Measurements from ENCODE around the gene SMTN.

Gene SMTN

DNA sequence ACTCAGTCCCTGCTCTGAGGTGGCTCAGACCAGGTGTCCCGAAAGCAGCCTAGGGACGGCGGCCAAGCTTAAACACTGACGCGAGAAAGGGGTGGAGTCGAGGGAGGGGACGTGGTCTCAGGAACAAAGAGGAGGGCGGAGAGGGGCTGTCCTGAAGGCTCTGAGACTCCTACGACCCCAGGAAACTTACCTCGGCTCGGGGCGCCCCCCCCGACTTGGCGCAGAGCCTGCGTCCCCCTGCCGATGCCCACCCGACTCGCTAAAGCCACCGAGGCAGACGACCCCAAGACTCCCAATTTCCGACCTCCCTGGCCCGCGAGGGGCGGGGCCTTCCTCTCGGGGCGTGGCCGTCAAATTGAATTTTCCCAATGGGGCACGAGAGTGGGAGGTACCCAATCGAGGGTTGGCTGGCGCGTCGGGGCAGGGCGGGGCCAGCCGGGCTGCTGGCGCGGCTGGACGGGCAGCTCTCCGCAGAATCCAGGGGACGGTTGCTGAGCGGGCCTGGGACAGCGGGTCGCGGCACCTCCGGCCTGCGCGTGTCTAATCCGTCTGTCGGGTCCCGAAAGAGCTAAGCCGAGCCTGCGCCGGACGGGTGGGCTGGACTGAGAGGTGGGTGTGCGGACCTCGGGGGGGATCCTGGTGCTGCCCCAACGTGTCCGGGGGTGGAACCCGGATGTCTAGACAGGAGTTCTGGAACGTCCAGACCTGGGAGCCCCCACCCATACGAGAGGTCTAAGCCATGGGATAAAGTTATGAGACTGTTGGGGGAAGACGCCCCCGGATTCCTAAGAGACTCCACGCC, at the start of gene SMTN:
TSS of gene SMTN (plus strand) at position 471 of the 802 bp plus-strand sequence. CDS start 1,941 bp downstream, outside the sequence.
- peak within 1 kb of the TSS; percentile 79 for H3K4me3 ChIP-seq (ENCODE audit: low read length)
- no peaks in the 10 kb centered on the region for H3K9me3 ChIP-seq (ENCODE audit: low read length)
- peak within 1 kb of the TSS; percentile 95 for H2AFZ ChIP-seq (ENCODE audit: low read depth, low read length)
- H3K27me3 ChIP-seq (ENCODE audit: insufficient read depth, low read length): no peaks in the 10 kb centered on the region
- peaks cover 12% of the 10 kb centered on the region for H3K4me1 ChIP-seq (ENCODE audit: insufficient read depth, low read length)
- H3K36me3 ChIP-seq (ENCODE audit: insufficient read depth, low read length): no peaks in the 10 kb centered on the region

- Histone ChIP-seq H3K36me3 (ENCODE audit: insufficient read depth, low read length) (no peaks in the 10 kb centered on the region), H3K9me3 (ENCODE audit: low read length) (no peaks in the 10 kb centered on the region), H3K4me1 (ENCODE audit: insufficient read depth, low read length) (no peaks in the 10 kb centered on the region), H3K27me3 (ENCODE audit: insufficient read depth, low read length) (no peaks in the 10 kb centered on the region), H2AFZ (ENCODE audit: low read depth, low read length) (no peak overlapping the region), H3K4me3 (ENCODE audit: low read length) (no peak overlapping the region)
Measured at GRCh38 chr22:31036671-31037550, 44.2 kb upstream of the SMTN start.

- Histone ChIP-seq H3K4me1 (ENCODE audit: insufficient read depth, low read length) (no peaks in the 10 kb centered on the region), H3K9me3 (ENCODE audit: low read length) (no peaks in the 10 kb centered on the region), H2AFZ (ENCODE audit: low read depth, low read length) (no peak overlapping the region), H3K4me3 (ENCODE audit: low read length) (no peak overlapping the region), H3K27me3 (ENCODE audit: insufficient read depth, low read length) (no peaks in the 10 kb centered on the region), H3K36me3 (ENCODE audit: insufficient read depth, low read length) (no peaks in the 10 kb centered on the region)
Measured at GRCh38 chr22:31038686-31039085, 42.4 kb upstream of the SMTN start.

GRCh38 chr22:31039393-31039792, 41.7 kb upstream of the SMTN start:
- no peaks in the 10 kb centered on the region for H3K27me3 ChIP-seq (ENCODE audit: insufficient read depth, low read length)
- no peaks in the 10 kb centered on the region for H3K9me3 ChIP-seq (ENCODE audit: low read length)
- no peak overlapping the region for H3K4me3 ChIP-seq (ENCODE audit: low read length)
- no peaks in the 10 kb centered on the region for H3K4me1 ChIP-seq (ENCODE audit: insufficient read depth, low read length)
- H3K36me3 ChIP-seq (ENCODE audit: insufficient read depth, low read length): no peaks in the 10 kb centered on the region
- no peak overlapping the region for H2AFZ ChIP-seq (ENCODE audit: low read depth, low read length)

DNA sequence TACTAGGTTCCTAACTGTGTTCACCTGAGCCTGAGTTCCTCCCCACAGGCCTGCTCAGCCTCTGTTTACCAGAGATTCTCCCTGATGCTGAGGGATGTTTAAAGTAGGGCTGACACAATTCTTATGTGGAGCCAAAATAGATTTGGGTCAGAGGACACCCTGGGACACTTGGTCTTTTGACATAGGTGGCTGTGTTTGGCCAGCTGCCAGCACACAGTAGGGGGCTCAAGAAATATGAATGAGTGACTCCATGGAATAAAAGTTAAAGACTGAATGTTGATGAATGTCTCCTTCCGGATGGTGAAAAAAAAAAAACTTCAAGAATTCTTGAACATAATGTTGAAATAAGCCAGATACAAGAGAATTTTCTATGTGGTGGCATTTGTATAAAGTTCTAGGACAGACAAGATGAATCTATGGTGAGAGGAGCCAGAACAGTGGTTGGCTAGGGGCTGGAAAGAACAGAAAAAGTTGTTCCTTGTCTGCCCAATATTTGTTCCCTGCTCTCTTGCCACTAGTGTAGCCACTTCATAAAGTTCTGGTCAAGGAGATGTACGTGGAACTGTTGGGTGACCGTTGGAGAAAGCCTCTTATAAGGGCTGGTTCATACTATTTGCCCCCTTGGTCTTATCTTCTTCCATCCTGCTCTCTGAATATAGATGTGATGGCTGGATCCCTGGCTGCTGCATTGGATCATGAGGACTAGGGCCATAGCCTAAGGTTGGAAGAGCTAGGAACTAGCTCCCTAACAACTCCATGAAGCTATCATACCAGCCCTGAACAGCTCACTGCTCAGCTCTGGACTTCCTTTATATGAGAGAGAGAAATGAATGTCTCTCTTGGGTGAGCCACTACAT, 40.3 kb upstream of the SMTN start:
- H3K9me3 ChIP-seq (ENCODE audit: low read length): no peaks in the 10 kb centered on the region

GRCh38 chr22:31044262-31044861, 36.8 kb upstream of the SMTN start:
- Histone ChIP-seq H3K36me3 (ENCODE audit: insufficient read depth, low read length) (no peaks in the 10 kb centered on the region), H2AFZ (ENCODE audit: low read depth, low read length) (no peak overlapping the region), H3K4me1 (ENCODE audit: insufficient read depth, low read length) (peaks cover 8% of the 10 kb centered on the region), H3K4me3 (ENCODE audit: low read length) (no peak overlapping the region), H3K27me3 (ENCODE audit: insufficient read depth, low read length) (no peaks in the 10 kb centered on the region), H3K9me3 (ENCODE audit: low read length) (no peaks in the 10 kb centered on the region)

More for the DNA sequence above, 40.3 kb upstream of the SMTN start:
- no peak overlapping the region for H2AFZ ChIP-seq (ENCODE audit: low read depth, low read length)
- H3K36me3 ChIP-seq (ENCODE audit: insufficient read depth, low read length): no peaks in the 10 kb centered on the region
- H3K4me1 ChIP-seq (ENCODE audit: insufficient read depth, low read length): no peaks in the 10 kb centered on the region
- H3K27me3 ChIP-seq (ENCODE audit: insufficient read depth, low read length): no peaks in the 10 kb centered on the region
- no peak overlapping the region for H3K4me3 ChIP-seq (ENCODE audit: low read length)

DNA sequence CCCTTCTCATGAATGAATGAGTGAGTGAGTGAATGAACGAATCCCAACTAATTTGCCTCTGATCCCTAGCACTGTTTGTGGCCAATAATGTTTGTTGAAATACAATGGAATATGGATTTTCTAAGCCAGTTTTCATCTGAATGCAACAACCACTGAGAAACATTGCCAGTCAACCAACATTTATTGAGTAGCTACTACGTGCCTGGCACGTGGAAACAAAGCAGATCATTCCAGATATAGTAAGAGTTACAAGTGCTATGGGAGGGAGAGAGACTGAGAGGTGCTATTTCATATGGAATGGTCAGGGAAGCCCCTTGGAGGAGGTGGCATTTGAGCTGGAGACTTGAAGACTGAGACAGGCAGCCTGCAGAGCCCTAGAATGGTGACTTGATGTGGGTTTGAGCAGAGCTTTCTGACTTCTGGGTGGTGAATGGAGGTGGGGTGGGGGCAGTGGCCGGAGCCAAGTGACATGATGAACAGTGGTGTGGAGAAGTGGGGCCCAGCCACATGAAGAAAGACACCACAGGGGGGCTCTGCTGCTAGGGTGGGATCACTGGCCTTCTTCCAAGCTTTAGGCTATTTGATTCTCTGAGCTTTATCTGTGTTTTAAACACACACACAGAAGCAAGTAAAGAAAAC, 35.1 kb upstream of the SMTN start:
- peak overlapping the region; percentile 39 for H2AFZ ChIP-seq (ENCODE audit: low read depth, low read length)
- no peak overlapping the region for H3K4me3 ChIP-seq (ENCODE audit: low read length)
- no peaks in the 10 kb centered on the region for H3K9me3 ChIP-seq (ENCODE audit: low read length)
- no peaks in the 10 kb centered on the region for H3K36me3 ChIP-seq (ENCODE audit: insufficient read depth, low read length)
- H3K4me1 ChIP-seq (ENCODE audit: insufficient read depth, low read length): peaks cover 8% of the 10 kb centered on the region
- H3K27me3 ChIP-seq (ENCODE audit: insufficient read depth, low read length): no peaks in the 10 kb centered on the region

DNA sequence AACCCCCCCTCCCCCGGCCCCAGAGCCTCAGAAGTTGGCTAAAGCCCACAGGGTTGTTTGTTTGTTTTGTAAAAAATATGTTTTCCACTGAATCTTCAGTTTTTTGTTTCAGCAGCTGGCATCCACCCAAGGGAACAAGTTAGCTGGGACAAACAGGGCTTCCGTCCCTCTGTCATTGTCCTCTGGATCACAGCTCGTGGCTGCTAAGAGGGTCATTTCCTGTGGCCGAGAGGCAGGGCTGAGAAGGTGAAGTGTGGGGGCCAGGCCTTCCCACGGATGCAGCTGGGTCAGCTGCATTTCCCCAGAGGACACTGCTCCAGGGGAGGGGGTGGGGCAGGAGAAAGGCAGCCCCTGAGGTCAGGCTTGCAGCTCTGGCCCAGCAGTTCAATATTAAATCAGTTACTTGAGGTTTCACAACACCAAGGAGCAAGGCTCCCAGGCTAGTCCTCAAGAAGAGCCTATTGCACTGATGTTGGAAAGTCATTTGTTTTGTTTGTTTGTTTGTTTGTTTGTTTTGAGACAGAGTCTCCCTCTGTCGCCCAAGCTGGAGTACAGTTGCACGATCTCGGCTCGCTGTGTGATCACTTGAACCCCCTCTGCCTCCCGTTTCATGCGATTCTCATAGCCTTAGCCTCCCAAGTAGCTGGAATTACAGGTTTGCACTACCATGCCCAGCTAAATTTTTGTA, 34.4 kb upstream of the SMTN start:
- Histone ChIP-seq H2AFZ (ENCODE audit: low read depth, low read length) (peak overlapping the region; percentile 39), H3K4me3 (ENCODE audit: low read length) (no peak overlapping the region), H3K9me3 (ENCODE audit: low read length) (no peaks in the 10 kb centered on the region), H3K36me3 (ENCODE audit: insufficient read depth, low read length) (no peaks in the 10 kb centered on the region), H3K27me3 (ENCODE audit: insufficient read depth, low read length) (no peaks in the 10 kb centered on the region), H3K4me1 (ENCODE audit: insufficient read depth, low read length) (peaks cover 8% of the 10 kb centered on the region)

GRCh38 chr22:31048570-31048969, 32.5 kb upstream of the SMTN start:
- Histone ChIP-seq H3K36me3 (ENCODE audit: insufficient read depth, low read length) (no peaks in the 10 kb centered on the region), H2AFZ (ENCODE audit: low read depth, low read length) (no peak overlapping the region)

GRCh38 chr22:31049815-31050420, 31.2 kb upstream of the SMTN start:
- Histone ChIP-seq H3K36me3 (ENCODE audit: insufficient read depth, low read length) (no peaks in the 10 kb centered on the region), H3K4me1 (ENCODE audit: insufficient read depth, low read length) (peaks cover 8% of the 10 kb centered on the region), H3K27me3 (ENCODE audit: insufficient read depth, low read length) (no peaks in the 10 kb centered on the region), H2AFZ (ENCODE audit: low read depth, low read length) (no peak overlapping the region), H3K9me3 (ENCODE audit: low read length) (no peaks in the 10 kb centered on the region), H3K4me3 (ENCODE audit: low read length) (no peak overlapping the region)

More at GRCh38 chr22:31048570-31048969, 32.5 kb upstream of the SMTN start:
- Histone ChIP-seq H3K27me3 (ENCODE audit: insufficient read depth, low read length) (no peaks in the 10 kb centered on the region), H3K4me3 (ENCODE audit: low read length) (no peak overlapping the region), H3K9me3 (ENCODE audit: low read length) (no peaks in the 10 kb centered on the region), H3K4me1 (ENCODE audit: insufficient read depth, low read length) (peaks cover 8% of the 10 kb centered on the region)

- H3K9me3 ChIP-seq (ENCODE audit: low read length): no peaks in the 10 kb centered on the region
- peak overlapping the region; percentile 85 for H2AFZ ChIP-seq (ENCODE audit: low read depth, low read length)
- H3K4me3 ChIP-seq (ENCODE audit: low read length): no peak overlapping the region
- H3K4me1 ChIP-seq (ENCODE audit: insufficient read depth, low read length): peaks cover 10% of the 10 kb centered on the region
- no peaks in the 10 kb centered on the region for H3K36me3 ChIP-seq (ENCODE audit: insufficient read depth, low read length)
- H3K27me3 ChIP-seq (ENCODE audit: insufficient read depth, low read length): no peaks in the 10 kb centered on the region
Measured at GRCh38 chr22:31055117-31055634, 25.9 kb upstream of the SMTN start.

All from neuron (in vitro differentiated cells).